Measurements from ENCODE around the gene FAAP20. TPM values are rescaled to one million over a fixed set of nuclear protein-coding genes. Genes with fewer than 3 reads are reported as not detected.

Gene FAAP20
- total RNA-seq, 1 experiment from 2014 or later = 112 TPM

- POLR2A ChIA-PET = interaction anchor here (0.6 kb wide), 1 partner anchor 206 kb away, joined by 4 read pairs; no protein-coding TSS in a partner anchor
Observed at GRCh38 chr1:2201062-2201461, 6.5 kb upstream of the FAAP20 start.

More at GRCh38 chr1:2201062-2201461, 6.5 kb upstream of the FAAP20 start:
- Histone ChIP-seq H3K4me2 (ENCODE audit: low read length) (no peak overlapping the region), H4K20me1 (ENCODE audit: insufficient read depth) (no peaks in the 10 kb centered on the region), H3K4me3 (replicated peaks in 1 of 2; ENCODE audit: low read depth in 1 of 2, low read length in 2 of 2) (no peak overlapping the region), H3K27ac (ENCODE audit: low read depth, low read length) (no peak overlapping the region), H3K9ac (ENCODE audit: low read length) (no peak overlapping the region), H3K9me3 (ENCODE audit: control insufficient read depth in 1 of 2, insufficient read depth in 1 of 2, low read depth in 1 of 2, low read length in 2 of 2) (no peaks in the 10 kb centered on the region), H3K4me1 (ENCODE audit: control insufficient read depth in 1 of 2, insufficient read depth in 2 of 2, low read length in 2 of 2) (peaks cover 16 to 29% of the 10 kb centered on the region in 2 experiments; a peak in 3 of 4 replicates), H3K27me3 (ENCODE audit: insufficient read depth, low read length) (no peaks in the 10 kb centered on the region), H3K36me3 (ENCODE audit: control insufficient read depth in 1 of 2, insufficient read depth in 2 of 2, low read length in 2 of 2) (no peaks in the 10 kb centered on the region), H3K79me2 (ENCODE audit: insufficient read depth, low read length) (no peaks in the 10 kb centered on the region), H2AFZ (ENCODE audit: low read depth, low read length, poor library complexity, severe bottlenecking) (no peak overlapping the region), H3K9me2 (ENCODE audit: insufficient read depth) (no peaks in the 10 kb centered on the region)
- intact Hi-C loops (cut with micrococcal nuclease) = no loop called here
- no peak for DNase-seq (ENCODE audit: low read depth, low spot score)
- ChIA-PET CTCF (interaction anchor here (8.1 kb wide), 1 partner anchor 180 kb away, joined by 271 read pairs; no protein-coding TSS in a partner anchor), RAD21 (ENCODE audit: low non-redundant PET in 1 of 2, low total read pairs in 2 of 2, uncharacterized antibody in 2 of 2, unreplicated experiment in 2 of 2) (no interaction called here)
- TF ChIP-seq CBX3 (IDR thresholded peaks at IDR 0.05; ENCODE audit: low read depth) = no peak
- no peak for TF ChIP-seq REST (IDR thresholded peaks at IDR 0.05; ENCODE audit: low read depth)
- TF ChIP-seq CEBPB (IDR thresholded peaks at IDR 0.05; ENCODE audit: low read depth) = no peak
- TF ChIP-seq SP1 (IDR thresholded peaks at IDR 0.05; ENCODE audit: low read depth) = no peak
- no peak for TF ChIP-seq ATF3 (IDR thresholded peaks at IDR 0.05)
- TF ChIP-seq SRF (IDR thresholded peaks at IDR 0.05; ENCODE audit: low read depth) = no peak
- no peak for TF ChIP-seq POLR2AphosphoS5 (IDR thresholded peaks at IDR 0.05; ENCODE audit: low read depth, low read length)
- TF ChIP-seq JUND (IDR thresholded peaks at IDR 0.05) = no peak
- no peak for TF ChIP-seq ZBTB33 (IDR thresholded peaks at IDR 0.05; ENCODE audit: extremely low read depth, insufficient replicate concordance, low read length)
- TF ChIP-seq ZFX (IDR thresholded peaks at IDR 0.05) = no peak
- no peak for ATAC-seq
- BruUV-seq (replicated peaks) = no TSS peak
